Skin of body (tissue), 2 donors: Measurements from ENCODE around the gene WBP2NL. TPM values are rescaled to one million over a fixed set of nuclear protein-coding genes. Genes with fewer than 3 reads are reported as not detected.
"Not testable (repeated sequence)": the region's sequence is repeated elsewhere in the genome, so short reads cannot be mapped to it uniquely, and the experiment has no call there.

Experiments used
- DNase-seq: peaks from one replicate; lab custom pipeline; 2025; lab: John Stamatoyannopoulos, UW
- total RNA-seq: library from RNA; depleted of rRNA; stranded (reverse); fragments of >200 nt; gene quantifications from one replicate; pipeline ENCODE4 v1.2.3, GENCODE V29; 2014

The WBP2NL gene, protein sequence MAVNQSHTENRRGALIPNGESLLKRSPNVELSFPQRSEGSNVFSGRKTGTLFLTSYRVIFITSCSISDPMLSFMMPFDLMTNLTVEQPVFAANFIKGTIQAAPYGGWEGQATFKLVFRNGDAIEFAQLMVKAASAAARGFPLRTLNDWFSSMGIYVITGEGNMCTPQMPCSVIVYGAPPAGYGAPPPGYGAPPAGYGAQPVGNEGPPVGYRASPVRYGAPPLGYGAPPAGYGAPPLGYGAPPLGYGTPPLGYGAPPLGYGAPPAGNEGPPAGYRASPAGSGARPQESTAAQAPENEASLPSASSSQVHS
- 2.6 TPM for total RNA-seq

DNA sequence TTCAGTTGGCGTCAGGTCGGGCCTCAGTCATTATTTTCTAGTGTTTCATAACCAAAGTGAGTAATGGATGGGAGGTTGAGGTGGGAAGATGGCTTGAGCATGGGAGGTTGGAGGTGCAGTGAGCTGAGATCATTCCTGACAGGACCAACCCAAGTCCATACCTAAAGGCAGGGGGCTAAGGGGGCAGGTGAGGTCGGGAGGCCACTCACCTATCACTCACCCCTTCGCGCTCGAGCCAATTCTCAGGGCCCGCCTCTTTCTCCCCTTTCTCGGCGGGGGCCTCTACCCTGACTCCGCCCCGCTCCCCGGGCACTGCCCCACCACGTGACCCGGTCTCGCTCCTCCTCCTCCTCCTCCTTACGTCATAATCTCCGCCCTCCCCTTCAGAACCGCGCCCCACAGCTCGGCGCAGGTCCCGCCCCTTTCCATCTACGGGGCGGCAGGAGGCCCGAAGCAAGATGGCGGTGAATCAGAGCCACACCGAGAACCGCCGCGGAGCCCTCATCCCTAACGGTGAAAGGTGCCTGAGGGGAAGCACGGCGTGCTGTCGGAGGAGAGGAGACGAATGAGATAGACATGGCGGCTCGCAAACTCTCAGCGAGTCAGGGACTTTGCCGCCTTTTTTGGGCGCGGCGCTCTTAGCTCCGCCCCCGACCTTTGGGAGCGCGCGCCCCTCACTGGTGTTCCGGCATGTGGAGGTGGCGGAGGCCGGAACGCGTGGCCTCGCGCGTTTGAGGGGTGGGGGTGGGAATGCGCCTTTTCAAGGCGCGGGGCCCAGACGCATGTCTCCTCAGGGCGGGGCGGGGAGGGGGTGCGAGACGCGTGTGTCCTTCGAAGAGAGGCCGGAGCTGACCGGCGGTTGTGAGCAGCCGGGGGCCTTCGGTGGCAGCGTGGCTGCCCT, at the start of gene WBP2NL:
Gene WBP2NL (plus strand): TSS at position 428 of the 901 bp plus-strand sequence. CDS start 31 bp downstream, at position 459.
- peak; percentile 40 for DNase-seq

DNA sequence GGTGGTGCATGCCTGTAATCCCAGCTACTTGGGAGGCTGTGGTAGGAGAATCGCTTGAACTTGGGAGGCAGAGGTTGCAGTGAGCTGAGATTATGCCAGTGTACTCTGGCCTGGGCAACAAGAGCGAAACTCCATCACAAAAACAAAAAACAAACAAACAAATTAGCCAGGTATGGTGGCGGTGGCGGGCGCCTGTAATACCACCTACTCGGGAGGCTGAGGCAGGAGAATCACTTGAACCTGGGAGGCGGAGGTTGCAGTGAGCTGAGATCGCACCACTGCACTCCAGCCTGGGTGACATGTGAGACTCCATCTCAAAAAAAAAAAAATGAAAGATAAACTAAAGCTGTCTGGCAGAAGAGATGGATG, 49.7 kb upstream of the WBP2NL start:
- DNase-seq: not testable (repeated sequence)

DNA sequence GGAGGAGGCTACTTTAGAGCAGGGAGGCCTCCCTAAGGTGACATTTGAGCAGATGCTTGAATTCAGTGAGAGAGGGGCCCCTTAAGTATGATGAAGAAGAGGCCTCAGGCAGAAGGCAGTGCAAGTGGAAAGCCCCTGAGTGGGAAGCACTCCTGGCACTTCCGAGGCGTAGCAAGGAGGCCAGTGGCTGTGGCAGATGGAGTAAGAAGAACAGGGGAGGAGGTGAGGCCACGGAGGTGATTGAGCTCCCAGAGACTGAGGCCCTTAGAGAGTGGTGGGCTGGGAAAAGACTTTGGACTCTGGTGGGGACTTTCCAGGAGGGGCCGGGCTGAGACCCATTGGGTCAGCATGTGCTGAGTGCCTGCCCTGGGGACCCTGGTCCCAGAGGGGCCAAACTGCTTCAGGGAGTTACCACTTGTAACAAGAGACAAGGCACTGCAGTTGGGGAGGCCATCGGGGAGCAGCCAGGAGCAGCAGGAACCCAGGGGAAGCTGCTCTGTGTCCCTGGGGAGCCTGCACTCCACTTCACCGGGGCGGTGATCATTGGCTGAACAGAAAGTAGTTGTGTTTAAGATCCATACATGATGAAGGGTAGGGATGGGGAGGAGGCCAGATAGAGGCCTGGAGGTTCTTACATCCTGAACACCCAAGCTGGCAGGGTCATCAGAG, 49.2 kb upstream of the WBP2NL start:
- no peak for DNase-seq

DNA sequence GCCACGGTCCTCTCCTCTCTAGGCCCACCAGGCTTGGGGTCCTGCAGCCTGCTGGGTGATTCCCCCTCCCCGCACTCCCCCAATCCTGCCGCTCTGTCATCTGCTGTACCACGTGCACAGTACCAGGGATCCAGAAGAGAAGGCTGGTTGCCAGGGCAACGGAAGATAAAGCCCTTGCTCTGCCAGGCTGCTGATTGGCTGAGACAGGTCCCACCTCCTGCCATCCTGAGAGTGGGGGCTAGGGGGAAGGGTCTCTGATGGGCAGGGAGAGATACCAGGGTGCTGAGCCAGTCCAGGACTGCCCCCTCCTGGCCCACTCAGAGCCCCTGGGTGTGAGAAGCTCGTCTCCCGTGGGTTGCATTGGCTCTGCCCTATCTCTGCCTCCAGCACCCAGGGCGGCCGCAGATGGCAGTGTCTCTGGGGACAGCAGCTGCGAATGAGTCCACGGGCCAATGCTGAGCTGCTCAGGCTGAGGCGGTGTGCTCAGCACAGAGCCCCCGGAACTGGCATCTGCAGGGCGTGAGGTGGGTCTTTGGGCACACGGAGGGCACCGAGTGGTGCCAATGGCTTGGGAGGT, 46.6 kb upstream of the WBP2NL start, which contains the start of gene SMIM45:
Gene SMIM45 (plus strand): TSS at position 253 of the 577 bp plus-strand sequence.
- no peak for DNase-seq

DNA sequence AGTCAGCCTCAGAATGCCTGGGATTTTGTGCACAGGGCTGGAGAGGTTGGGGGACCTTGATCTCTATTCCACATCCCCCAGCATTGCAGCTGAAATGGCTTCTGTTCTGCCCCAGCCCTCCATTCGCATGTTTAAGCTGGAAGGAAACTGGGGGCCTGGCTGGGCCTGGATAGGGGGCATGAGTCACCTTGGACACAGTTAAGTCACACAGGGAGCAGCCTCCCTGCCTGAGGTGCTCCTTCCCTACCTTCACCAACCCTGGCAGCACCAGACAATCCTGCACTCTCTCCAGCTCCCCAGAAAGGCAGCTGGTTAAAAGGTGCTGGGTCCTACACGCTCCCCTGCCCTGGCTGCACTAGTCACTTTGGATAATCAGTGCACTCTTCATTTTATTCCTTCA, 45.9 kb upstream of the WBP2NL start:
- no peak for DNase-seq

DNA sequence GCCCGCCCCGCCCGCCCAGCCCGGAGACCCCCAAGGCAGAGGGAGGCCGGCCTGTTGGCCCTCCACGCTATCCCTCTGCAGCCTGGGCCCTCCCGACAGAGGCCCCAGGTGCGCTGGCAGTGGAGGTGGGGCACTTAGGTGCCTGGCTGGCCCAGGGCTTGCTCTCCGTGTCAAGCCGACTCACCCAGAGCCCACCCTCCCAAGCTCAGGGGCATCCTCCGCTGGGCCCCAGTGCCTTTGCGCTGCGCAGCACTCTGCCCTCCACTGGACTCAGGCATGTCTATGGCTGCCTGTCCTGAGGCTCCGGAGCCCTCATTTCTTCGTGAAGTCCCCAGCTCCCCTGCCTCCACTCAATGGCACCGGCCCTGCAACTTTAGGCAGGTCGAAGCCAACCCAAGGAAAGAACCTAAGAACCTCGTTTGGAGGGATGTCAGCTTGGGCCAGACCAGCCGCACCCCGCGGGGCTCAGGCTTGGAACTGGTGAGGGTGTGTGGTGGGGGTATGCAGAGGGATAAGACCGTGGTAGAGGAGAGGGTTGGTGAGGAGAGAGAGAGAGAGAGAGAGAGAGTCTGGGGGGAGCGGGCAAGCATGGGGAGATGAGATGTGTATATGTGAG, 40.5 kb upstream of the WBP2NL start:
- no peak for DNase-seq

DNA sequence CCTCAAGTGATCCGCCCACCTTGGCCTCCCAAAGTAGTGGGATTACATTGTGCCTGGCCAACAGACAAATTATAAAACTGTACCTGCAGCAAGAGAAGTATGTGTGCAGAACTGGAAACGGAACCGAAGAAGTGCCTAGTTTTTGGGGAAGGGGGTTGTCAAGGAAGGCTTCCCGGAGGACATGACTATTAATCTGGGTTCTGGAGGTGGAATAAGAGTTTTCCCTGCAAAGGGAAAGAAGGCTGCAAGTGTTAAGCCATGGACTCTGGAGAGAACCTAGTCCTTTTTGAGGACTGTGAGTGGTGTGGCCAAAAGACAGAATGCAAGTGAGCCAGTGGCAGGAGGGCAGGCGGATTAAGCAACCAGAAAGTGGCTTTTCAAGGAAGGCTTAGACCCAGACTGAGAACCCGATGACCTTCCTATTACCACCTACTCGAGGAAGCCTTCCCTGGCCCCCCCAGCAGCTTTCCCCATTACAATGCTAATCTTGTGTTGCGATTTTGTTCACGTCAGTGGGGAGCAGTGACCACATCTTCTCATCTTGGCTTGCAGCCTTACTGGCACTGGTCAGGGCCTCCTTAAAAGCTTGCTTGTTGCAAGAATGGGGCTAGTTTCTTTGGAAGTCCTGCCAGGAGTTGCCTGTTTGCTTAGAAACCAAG, 35.0 kb upstream of the WBP2NL start:
- DNase-seq: no peak

DNA sequence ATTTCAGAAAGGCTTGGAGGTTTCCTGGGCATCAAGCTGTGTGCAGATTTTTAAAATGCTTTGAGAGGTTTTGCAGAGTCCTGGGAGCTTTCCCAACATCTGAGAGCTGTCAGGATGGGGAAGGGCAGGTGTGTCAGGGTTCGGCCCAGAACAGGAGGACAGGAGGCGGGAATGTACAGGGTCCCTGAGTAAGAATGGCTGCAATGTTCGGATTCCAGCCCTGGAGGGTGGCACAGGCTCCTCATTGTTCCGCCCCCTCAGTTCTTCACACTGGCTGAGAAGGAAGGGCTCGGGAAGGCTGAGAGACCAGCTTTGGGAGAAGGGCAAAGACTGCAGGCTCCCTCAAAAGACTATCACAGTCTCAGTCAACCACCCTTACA, 34.5 kb upstream of the WBP2NL start:
- no peak for DNase-seq

DNA sequence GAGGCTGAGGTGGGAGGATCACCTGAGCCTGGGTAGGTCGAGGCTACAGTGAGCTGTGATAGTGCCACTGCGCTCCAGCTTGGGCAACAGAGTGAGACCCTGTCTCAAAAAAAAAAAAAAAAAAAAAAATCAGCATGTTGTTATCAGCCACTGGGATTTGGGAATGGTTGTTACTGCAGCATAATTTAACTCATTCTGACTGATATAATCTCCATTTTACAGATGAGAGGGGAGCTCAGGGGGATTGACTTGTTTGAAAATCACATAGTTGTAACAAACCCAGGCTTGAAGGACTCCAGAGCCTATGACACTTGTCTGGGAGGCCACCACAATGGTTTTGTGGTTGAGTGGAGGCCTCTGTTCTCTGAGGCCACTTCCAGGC, 32.4 kb upstream of the WBP2NL start:
- no peak for DNase-seq

DNA sequence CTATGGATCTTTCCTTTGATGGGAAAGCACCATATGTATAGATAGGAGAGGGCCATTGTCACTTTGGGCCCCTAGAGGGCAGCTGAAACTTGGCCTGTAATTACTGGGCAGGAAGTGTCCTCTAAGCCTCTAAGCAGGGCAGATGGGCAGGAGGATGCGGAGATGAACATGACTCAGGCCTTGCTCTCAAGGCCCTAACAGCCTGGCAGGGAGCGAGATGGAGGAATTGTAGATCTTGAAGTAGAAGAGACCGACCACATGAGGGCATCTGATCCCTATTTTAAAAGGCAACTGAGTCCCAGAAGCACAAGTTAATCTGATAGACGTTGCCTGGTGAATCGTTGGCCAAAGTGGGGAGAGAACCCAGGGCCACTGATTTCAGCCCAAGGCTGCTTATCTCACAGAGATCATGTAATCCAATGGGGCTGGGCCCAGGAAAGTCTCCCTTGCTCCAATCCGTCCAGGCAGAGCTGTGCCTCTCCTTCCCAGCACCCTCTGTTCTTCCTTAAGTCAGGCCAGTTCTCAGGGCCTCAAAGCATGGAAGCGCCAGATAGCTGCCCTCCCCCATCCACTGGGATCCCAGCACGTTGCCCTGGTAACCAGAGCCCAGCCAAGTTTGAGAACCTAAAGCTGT, 31.9 kb upstream of the WBP2NL start:
- DNase-seq: peak; percentile 42

DNA sequence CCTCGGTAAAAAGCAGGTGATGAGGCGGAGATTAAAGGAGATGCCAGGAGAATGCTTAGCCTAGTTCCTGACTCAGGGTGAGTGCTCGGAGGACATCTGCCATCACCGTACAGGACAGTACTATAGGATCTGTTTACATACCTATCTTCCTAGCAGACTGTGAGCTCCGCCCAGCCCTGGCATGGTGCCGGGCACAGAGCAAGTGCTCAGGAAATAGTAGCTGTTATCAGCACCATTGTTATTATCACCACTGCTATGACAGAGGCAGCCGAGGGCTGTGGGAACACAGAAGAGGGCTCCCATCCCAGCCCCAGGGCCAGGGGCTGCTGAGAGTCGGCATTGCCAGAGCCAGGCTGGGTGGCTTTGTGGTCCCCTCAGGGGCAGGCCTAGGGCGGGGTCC, 30.0 kb upstream of the WBP2NL start:
- DNase-seq: no peak

DNA sequence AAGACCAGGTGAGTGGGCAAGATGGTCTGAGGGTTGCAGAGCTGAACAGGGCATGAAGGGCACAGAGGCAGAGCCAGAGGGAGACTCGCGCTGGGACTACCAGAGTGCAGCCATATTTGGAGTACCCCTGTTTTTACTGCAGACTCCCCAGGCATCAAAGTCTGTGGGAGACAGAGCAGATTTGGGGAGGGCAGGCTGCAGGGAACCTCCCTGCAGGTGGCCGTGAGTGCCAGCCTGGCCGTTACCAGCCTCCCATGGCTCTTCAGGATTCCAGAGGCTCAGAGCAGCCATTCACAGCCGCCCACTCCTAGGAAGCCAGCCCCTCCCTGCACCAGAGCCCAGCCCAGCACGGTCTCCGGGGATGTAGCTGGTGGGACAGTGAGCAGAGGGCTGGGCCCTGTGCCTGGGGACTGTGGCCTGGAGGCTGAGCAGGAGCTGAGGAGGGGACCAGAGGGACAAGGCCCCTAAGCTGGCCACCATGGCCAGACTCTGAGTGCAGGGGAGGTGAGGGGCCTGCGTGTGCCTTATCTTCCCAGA, 29.4 kb upstream of the WBP2NL start, which contains the start of gene SEPTIN3:
Gene SEPTIN3 (plus strand): TSS at position 334 of the 537 bp plus-strand sequence. CDS start 2,050 bp downstream, outside the sequence.
- DNase-seq: no peak

DNA sequence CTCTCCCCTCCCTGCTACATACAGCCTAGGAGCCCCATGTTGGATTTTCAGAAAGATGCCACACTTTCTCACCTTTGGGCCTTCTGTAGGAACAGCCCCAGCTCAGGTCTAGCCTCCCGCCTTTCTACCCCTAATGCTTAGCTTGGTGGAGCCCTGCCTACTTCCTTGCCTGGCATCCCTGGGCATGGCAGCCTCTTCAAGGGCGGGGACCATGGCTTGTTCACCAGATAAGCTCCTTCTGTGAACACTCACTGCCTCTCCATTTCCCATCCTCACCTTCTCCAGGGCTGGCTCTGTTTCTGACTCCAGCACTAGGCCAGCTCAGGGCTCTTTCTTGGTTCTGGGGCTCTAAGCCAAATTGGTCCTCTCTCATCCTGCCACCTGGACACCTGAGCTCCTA, 28.0 kb upstream of the WBP2NL start:
- DNase-seq: no peak

DNA sequence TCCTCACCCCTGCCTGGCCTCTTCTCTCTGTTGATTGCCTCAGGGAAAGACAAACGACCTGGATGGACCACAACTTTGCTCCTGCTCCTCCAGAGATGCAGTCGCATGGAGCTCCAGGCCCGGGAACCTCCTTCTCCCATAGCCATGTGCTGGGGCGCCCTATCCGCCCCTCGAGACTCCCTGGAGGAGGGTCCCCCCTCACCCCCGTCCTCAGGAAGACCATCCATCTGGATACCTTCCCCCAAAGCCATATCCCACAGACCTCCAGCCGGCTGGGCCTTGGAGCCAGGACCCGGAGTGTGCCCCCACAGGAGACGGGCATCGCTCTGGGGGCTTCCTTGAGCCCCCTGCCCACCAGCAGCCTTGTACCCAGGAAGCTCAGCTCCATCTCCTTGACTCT, 27.2 kb upstream of the WBP2NL start:
- no peak for DNase-seq

DNA sequence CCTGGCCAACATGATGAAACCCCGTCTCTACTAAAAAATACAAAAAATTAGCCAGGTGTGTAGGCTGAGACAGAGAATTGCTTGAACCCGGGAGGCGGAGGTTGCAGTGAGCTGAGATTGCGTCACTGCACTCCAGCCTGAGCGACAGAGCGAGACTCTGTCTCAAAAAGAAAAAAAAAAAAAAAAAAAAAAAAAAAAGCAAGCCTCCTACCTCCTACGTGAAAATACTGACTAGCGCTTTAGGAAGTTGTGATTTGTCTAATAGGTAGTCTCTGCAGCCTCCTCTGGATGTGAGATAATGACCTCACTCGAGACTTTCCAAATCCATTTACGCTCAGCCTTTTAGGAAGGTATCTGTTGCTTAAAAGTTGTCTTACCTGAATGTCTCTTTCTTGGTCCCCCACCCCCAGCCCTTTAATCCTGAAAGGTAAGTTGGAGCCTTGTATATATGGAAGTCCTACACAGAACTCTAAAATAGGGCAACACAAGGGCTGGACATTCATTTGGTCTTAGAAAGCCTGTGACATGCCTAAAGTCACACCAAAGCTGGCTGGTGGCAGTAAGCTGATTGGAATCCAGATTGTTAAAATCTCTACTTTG, 23.8 kb upstream of the WBP2NL start:
- DNase-seq: no peak

DNA sequence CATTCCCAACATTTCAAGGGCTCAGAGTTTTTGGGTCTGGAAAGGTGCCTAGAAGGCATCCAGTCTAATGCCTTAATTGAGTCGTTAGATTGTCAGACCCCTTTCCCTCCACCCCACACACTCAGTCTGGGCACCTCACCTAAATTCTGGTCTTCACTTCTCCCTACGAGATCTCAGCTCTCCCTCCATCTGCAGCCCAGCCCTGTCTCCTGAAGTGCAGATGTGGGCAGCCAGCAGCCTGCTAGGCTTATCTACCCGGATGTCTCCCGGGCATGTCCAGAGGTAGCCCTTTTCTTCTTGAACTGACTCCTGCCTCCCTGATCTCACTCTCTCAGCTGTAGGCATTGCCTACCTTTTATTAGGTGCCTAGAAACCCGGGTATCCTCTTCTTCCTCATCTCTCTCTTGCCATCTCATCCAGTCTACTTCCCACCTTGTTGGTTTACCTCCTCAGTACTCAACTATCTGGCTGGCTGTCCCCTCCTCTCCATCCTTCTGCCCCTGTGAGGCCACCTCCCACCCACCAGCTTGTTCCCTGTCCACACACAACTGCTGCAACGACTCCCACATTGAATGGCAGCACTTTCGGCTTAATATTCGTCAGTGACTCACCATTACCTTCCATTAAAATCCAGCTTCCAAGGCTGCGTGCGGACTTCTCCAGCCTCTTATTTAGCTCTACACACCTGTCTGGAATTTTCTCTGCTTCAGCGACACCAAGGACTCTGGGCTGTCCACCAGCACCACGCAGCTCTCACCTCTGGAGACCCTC, 23.1 kb upstream of the WBP2NL start:
- DNase-seq: no peak

DNA sequence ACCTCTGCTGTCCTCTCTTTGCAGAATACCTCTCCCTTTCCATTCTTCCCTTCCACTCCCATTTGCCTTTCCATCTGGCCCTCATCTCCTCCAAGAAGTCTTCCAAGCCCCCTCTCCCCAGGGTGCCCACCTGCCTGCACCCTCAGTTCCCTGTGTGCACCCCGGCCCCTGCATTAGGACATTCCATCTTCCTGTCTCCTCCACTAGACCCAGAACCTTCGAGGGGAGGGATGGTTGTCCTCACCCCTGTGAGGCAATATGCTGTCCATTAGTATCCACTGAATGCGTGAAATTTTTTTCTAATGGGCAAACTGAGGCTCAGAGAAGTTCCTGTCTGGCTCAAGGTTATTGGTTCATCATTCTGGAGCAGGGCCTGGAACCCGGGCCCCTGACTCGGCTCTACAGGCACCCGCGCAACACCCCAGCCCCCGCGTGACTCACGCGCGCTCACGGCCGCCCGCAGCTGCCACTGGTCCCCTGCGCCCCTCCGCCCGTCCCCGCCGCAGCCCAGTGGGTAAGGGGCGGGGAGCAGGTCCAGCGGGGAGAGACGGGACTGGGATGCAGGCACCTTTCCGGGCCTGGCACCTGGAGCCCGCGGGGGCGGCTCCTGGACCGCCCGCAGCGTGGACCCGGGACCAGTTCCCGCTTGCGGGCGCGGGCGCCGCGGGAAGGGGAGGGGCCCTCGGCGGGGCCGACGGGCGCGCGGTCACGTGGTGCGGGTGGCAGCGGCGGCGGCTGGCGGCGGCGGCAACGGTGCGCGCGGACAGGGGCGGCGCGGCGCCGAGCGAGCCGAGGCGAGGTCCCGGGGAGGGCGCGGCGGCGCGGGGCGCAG, 22.3 kb upstream of the WBP2NL start:
- no peak for DNase-seq
